SK-N-SH (cell line): ENCODE results near the gene CCDC80.

Source experiments
- CTCF ChIP-seq: fragments of 200-600 bp; sonication (generic); IDR thresholded peaks from 2 replicates; pipeline ENCODE4 v1.6.1; 2017; ENCODE audit warnings: antibody characterized with exemption, mild to moderate bottlenecking, moderate library complexity
- EP300 ChIP-seq, 2 experiments: IDR thresholded peaks; 2 replicates each; pipeline versions ENCODE4 v1.4.0 to v1.6.1; 2012; ENCODE audit warnings: borderline replicate concordance in 1 of 2, low read depth in 1 of 2, low read length in 1 of 2
- GABPA ChIP-seq: IDR thresholded peaks from 2 replicates; pipeline ENCODE4 v1.4.0; 2012; ENCODE audit warnings: low read depth, mild to moderate bottlenecking
- POLR2AphosphoS5 ChIP-seq: IDR thresholded peaks from 2 replicates; pipeline ENCODE4 v1.6.1; 2012; ENCODE audit warnings: low read depth, low read length

GRCh38 chr3:112670824-112671223, 29.9 kb upstream of the CCDC80 start:
- TF ChIP-seq EP300 (IDR thresholded peaks at IDR 0.05; ENCODE audit: borderline replicate concordance in 1 of 2, low read depth in 1 of 2, low read length in 1 of 2) (no peak), CTCF (no peak), GABPA (no peak), POLR2AphosphoS5 (no peak)
